Measurements from ENCODE around the gene RASEF.

GRCh38 chr9:82940376-82940775, 122.6 kb downstream of the RASEF start:
- TF ChIP-seq POLR2A (IDR thresholded peaks at IDR 0.05) (no peak), CTCF (IDR thresholded peaks at IDR 0.05) (no peak)

All from thyroid gland (tissue), 4 donors.